Osteoblast (primary cell): ENCODE measurements around the gene CNGA4. TPM values are rescaled to one million over a fixed set of nuclear protein-coding genes. Genes with fewer than 3 reads are reported as not detected.
A peak's percentile ranks its signal among the peaks of the same experiment; 100 is the strongest.

Experiments
- DNase-seq: peaks from one replicate; pipeline ENCODE4 v3.0.0; 2011; ENCODE audit warnings: low spot score, mixed read lengths; ENCODE audit not compliant: insufficient read length; ENCODE audit errors: missing footprints
- H2AFZ ChIP-seq: 2 replicates; pipeline ENCODE4 v1.6.0; 2011; ENCODE audit warnings: mild to moderate bottlenecking, low read length
- H3K27ac ChIP-seq: 2 replicates; pipeline ENCODE4 v1.5.1; 2011; ENCODE audit warnings: mild to moderate bottlenecking, low read depth, low read length, moderate library complexity
- H3K27me3 ChIP-seq: 2 replicates; pipeline ENCODE4 v1.6.0; 2012; ENCODE audit warnings: mild to moderate bottlenecking, control low read depth, inconsistent platforms, low read length, moderate library complexity; ENCODE audit not compliant: insufficient read depth
- H3K36me3 ChIP-seq: 2 replicates; pipeline ENCODE4 v1.5.1; 2011; ENCODE audit warnings: mild to moderate bottlenecking, low read length, control low read depth, moderate library complexity; ENCODE audit not compliant: insufficient read depth
- H3K4me1 ChIP-seq: 2 replicates; pipeline ENCODE4 v1.5.1; 2011; ENCODE audit warnings: mild to moderate bottlenecking, low read length, control low read depth, moderate library complexity; ENCODE audit not compliant: insufficient read depth
- H3K4me2 ChIP-seq: 2 replicates; pipeline ENCODE4 v1.6.0; 2011; ENCODE audit warnings: mild to moderate bottlenecking, low read length; ENCODE audit not compliant: insufficient read depth
- H3K4me3 ChIP-seq: fragments of 200-600 bp; sonication (generic); 3 replicates; pipeline ENCODE4 v1.5.1; 2012; ENCODE audit warnings: mild to moderate bottlenecking, low read length, inconsistent platforms; ENCODE audit not compliant: insufficient read depth
- H3K79me2 ChIP-seq: 2 replicates; pipeline ENCODE4 v1.6.0; 2012; ENCODE audit warnings: mild to moderate bottlenecking, low read length, control low read depth, inconsistent platforms; ENCODE audit not compliant: insufficient read depth
- H3K9me3 ChIP-seq: 2 replicates; pipeline ENCODE4 v1.5.1; 2011; ENCODE audit warnings: low read depth, low read length, control low read depth
- H4K20me1 ChIP-seq: 2 replicates; pipeline ENCODE4 v1.6.0; 2012; ENCODE audit warnings: mild to moderate bottlenecking, low read length, control low read depth; ENCODE audit not compliant: insufficient read depth
- total RNA-seq: library from RNA; depleted of rRNA; stranded (reverse); fragments of >200 nt; gene quantifications from 2 replicates; pipeline ENCODE4 v1.2.3, GENCODE V29; 2012
- TF ChIP-seq, protein P1 (sequence below): IDR thresholded peaks from 2 replicates; pipeline ENCODE4 v1.5.1; 2011; ENCODE audit warnings: mild to moderate bottlenecking, low read depth, low read length, moderate library complexity; ENCODE audit errors: extremely low read depth

Gene CNGA4
- total RNA-seq, 1 donor, result under 0.01 TPM

DNA sequence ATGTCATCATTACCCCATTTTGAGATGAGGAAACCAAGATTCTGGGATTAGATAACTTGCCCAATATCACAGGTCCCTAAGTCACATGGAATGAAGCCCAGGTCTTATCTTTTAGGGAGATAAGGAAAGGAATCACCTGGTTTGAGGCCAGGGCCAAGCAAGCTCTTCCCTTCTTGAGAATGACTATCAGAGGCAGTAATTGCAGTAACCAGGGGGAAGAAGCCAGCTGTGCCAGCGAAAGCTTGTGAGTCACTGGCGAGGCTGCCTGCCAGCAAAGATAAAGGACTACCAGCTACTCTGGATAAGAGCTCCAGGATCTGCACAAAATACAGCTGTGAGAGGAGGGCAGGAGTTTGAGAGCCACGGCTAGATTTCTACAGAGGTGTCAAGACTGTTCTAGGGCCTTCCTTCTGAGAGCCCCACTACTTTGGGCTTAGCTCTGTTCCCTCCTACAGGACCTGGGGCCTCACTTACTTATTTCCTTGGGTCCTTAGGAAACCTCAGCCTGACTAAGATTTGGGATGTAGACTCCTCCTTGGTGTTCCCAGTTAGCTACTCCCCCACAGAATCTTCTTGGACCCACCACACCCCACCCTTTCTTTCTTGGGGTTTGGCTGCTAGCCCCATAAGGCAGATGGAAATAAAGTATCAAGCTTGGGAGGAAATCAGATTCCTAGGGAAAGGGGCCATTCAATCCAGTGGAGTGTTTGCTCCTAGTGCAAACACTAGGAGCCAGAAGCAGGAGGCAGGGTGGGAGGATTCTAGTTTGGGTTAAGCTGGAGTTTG is 11.1 kb downstream of the CNGA4 start:
- H3K4me1 ChIP-seq, result peaks cover 25% of the 10 kb centered on the region
- peak overlapping the region; percentile 50 for H3K4me2 ChIP-seq
- no peak overlapping the region for H3K4me3 ChIP-seq
- no peaks in the 10 kb centered on the region for H3K36me3 ChIP-seq
- no peaks in the 10 kb centered on the region for H3K79me2 ChIP-seq
- DNase-seq, result peak; percentile 96
- no peaks in the 10 kb centered on the region for H3K9me3 ChIP-seq
- peak overlapping the region; percentile 35 for H3K27ac ChIP-seq
- H4K20me1 ChIP-seq, result peaks cover 2% of the 10 kb centered on the region
- TF ChIP-seq, protein P1, sequence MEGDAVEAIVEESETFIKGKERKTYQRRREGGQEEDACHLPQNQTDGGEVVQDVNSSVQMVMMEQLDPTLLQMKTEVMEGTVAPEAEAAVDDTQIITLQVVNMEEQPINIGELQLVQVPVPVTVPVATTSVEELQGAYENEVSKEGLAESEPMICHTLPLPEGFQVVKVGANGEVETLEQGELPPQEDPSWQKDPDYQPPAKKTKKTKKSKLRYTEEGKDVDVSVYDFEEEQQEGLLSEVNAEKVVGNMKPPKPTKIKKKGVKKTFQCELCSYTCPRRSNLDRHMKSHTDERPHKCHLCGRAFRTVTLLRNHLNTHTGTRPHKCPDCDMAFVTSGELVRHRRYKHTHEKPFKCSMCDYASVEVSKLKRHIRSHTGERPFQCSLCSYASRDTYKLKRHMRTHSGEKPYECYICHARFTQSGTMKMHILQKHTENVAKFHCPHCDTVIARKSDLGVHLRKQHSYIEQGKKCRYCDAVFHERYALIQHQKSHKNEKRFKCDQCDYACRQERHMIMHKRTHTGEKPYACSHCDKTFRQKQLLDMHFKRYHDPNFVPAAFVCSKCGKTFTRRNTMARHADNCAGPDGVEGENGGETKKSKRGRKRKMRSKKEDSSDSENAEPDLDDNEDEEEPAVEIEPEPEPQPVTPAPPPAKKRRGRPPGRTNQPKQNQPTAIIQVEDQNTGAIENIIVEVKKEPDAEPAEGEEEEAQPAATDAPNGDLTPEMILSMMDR, result no peak
- H3K27me3 ChIP-seq, result peaks cover 11% of the 10 kb centered on the region
- no peak overlapping the region for H2AFZ ChIP-seq

DNA sequence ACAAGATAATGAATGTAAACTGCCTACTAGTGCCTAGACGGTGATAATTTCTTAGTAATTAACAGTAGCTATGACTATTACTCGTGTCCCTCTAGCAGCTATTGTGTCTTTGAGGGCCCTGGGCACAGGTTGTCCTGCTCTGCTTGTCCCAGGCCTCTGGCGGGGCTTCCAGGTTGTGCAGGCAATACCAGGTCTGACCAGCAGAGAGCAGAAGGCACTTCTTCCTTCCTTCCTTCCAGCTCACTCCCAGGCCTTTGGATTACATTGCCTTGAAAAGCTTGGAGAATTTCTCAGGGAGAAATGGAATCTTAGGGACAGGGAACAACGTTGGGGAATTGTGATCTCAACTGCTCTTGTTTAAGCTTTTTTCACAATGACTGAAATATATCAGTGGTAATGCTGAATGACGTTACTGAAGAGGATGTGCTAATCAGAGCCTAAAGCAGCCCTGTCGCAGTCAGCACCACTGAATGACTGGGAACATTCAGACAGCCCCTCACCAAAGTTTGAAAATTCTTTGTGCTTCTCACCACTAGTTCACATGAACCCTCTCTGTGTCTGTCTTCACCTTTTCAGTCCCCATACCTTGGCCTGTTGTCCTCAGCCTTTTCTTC is 12.3 kb downstream of the CNGA4 start:
- Histone ChIP-seq H4K20me1 (peaks cover 2% of the 10 kb centered on the region), H3K4me3 (no peak overlapping the region), H3K79me2 (no peaks in the 10 kb centered on the region), H3K4me2 (no peak overlapping the region), H3K4me1 (peaks cover 25% of the 10 kb centered on the region), H3K27ac (peak overlapping the region; percentile 23), H2AFZ (peak overlapping the region; percentile 52), H3K27me3 (peaks cover 18% of the 10 kb centered on the region), H3K36me3 (no peaks in the 10 kb centered on the region), H3K9me3 (no peaks in the 10 kb centered on the region)
- TF ChIP-seq, protein P1, result peak; percentile 92
- DNase-seq, result peak; percentile 90

DNA sequence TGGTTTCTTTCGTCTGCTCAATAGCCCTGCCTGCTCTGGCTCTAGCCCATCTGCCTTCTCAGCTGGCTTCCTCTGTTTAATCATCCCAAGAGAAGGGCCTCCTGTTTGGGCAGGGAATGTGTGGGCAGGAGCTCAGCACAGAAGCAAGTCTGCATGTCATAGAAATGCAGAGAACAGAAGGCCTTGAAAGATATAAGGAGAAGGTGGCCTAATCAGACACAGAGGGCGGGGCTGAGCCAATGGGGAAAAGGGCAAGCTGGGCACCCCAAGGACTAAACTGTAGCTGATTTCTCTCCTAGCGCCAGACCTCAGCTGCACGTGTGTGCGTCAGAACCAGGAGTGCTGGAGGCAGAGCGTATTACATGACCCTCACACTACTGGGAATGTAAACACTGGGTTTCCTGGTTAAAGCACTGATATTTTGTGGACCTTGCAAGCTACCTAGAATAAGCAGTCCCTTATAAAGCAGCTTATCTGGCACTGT is 13.1 kb downstream of the CNGA4 start:
- H4K20me1 ChIP-seq, result peaks cover 2% of the 10 kb centered on the region
- peak overlapping the region; percentile 23 for H3K27ac ChIP-seq
- H3K4me3 ChIP-seq, result no peak overlapping the region
- no peaks in the 10 kb centered on the region for H3K79me2 ChIP-seq
- peak; percentile 80 for DNase-seq
- H3K9me3 ChIP-seq, result no peaks in the 10 kb centered on the region
- peaks cover 25% of the 10 kb centered on the region for H3K27me3 ChIP-seq
- H3K4me1 ChIP-seq, result peaks cover 25% of the 10 kb centered on the region
- H3K4me2 ChIP-seq, result no peak overlapping the region
- H2AFZ ChIP-seq, result peak overlapping the region; percentile 52
- H3K36me3 ChIP-seq, result no peaks in the 10 kb centered on the region
- TF ChIP-seq, protein P1, result no peak

DNA sequence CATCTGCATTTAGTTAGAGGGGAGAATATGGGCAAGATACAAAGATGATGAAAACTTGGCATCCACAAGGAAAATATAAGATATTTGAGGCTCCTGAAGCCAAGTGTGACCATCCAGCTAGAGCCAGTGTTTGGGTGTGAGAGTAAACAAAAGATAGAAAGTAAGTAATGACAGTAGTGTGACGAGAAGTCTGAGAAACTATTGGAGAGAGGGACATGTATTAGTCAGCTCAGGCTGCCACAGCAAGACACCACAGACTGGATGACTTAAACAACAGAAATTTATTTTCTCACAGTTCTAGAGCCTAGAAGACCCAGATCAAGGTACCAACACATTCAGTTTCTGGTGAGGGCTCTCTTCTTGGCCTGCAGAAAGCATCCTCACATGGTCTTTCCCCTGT is 14.3 kb downstream of the CNGA4 start:
- H3K79me2 ChIP-seq, result no peaks in the 10 kb centered on the region
- H3K27ac ChIP-seq, result no peak overlapping the region
- TF ChIP-seq, protein P1, result no peak
- peaks cover 23% of the 10 kb centered on the region for H3K4me1 ChIP-seq
- no peak overlapping the region for H3K4me3 ChIP-seq
- H2AFZ ChIP-seq, result no peak overlapping the region
- no peak for DNase-seq
- H3K4me2 ChIP-seq, result no peak overlapping the region
- peaks cover 32% of the 10 kb centered on the region for H3K27me3 ChIP-seq
- H3K36me3 ChIP-seq, result no peaks in the 10 kb centered on the region
- no peaks in the 10 kb centered on the region for H3K9me3 ChIP-seq
- H4K20me1 ChIP-seq, result peaks cover 2% of the 10 kb centered on the region
